ENCODE results near the gene BCL3. TPM values are rescaled to one million over a fixed set of nuclear protein-coding genes. Genes with fewer than 3 reads are reported as not detected.

BCL3 gene
- total and polyA plus RNA-seq, 2 of the 13 experiments (the other 11 are each of a cell fraction or from before 2014, with no cell fraction given): 2.3 to 4.0 TPM

GRCh38 chr19:44746946-44747738, 1.4 kb upstream of the BCL3 start (continued):
- TF ChIP-seq ZBTB40 (IDR thresholded peaks at IDR 0.05) (no peak), ZBTB40 (CRISPR knock-in tag; IDR thresholded peaks at IDR 0.05) (no peak), ZNF713 (CRISPR knock-in tag; IDR thresholded peaks at IDR 0.05) (no peak), ARID4A (CRISPR knock-in tag; IDR thresholded peaks at IDR 0.05; ENCODE audit: borderline replicate concordance) (peak; percentile 38; the same call in 1 of the 2 replicates), ZMAT3 (CRISPR knock-in tag; conservative IDR thresholded peaks at IDR 0.05) (no peak), NCOA1 (CRISPR knock-in tag; IDR thresholded peaks at IDR 0.05) (no peak), SUZ12 (IDR thresholded peaks at IDR 0.05; ENCODE audit: low read depth, low read length) (no peak), HOMEZ (CRISPR knock-in tag; IDR thresholded peaks at IDR 0.05; ENCODE audit: low read depth) (peak; percentile 45; the same call in 1 of the 2 replicates), ZNF331 (CRISPR knock-in tag; IDR thresholded peaks at IDR 0.05) (0 out of 2 replicates have a peak, but pooled peaks have one; percentile 18), HNF1B (CRISPR knock-in tag; IDR thresholded peaks at IDR 0.05) (peak; percentile 9; the same call in 1 of the 2 replicates), ZNF772 (CRISPR knock-in tag; IDR thresholded peaks at IDR 0.05) (no peak)
